Measurements from ENCODE around the gene LZTS2. TPM values are rescaled to one million over a fixed set of nuclear protein-coding genes. Genes with fewer than 3 reads are reported as not detected.

Gene LZTS2
- polyA plus RNA-seq, 2 of the 4 experiments (the other 2 are of a cell fraction), result 13.8 to 35.5 TPM

DNA sequence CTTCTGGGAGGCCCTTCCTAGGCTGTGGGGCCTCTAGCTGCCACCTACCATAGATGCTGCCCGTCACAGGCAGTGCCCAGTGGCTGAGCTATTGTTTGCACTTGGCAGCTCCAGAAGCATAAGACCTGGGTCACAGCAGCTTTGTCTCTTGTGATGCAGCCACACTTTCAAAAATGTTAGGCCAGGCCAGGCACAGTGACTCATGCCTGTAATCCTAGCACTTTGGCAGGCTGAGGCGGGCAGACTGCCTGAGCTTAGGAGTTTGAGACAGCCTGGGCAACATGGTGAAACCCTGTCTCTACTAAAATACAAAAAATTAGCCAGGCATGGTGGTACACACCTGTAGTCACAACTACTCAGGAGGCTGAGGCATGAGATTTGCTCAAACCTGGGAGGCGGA is 52.7 kb downstream of the LZTS2 start:
- POLR2A ChIA-PET, result interaction anchor here (0.9 to 3.6 kb wide), 4 partner anchors 9 to 20 kb away, joined by 3 to 14 read pairs (median 8); partner anchors contain the start of gene KAZALD1
- Histone ChIP-seq H3K9me3 (no peaks in the 10 kb centered on the region), H3K4me2 (peak overlapping the region; percentile 46), H3K4me1 (peaks cover 24% of the 10 kb centered on the region), H3K4me3 (no peak overlapping the region), H3K27ac (peak overlapping the region; percentile 8 to 66; a peak in 5 of 6 replicates)
- FAIRE-seq, result no peak
- 55% methylated on average over 3 of the region's 3 CpGs for WGBS (ENCODE audit: missing lambda C conversion rate)
- CTCF ChIA-PET, result interaction anchor here (0.6 to 65.1 kb wide), 7 partner anchors 9 to 686 kb away, joined by 3 to 2364 read pairs (median 18); partner anchors contain the start of genes KAZALD1, LZTS2, PDZD7 and SFXN3
- ATAC-seq, result peak; percentile 20 to 30; a peak in 3 of 6 replicates
- TF ChIP-seq MAFK (IDR thresholded peaks at IDR 0.05; ENCODE audit: partially characterized antibody) (no peak), POLR2AphosphoS2 (conservative IDR thresholded peaks at IDR 0.05; ENCODE audit: low read length) (no peak), EHMT2 (IDR thresholded peaks at IDR 0.05; ENCODE audit: low read depth) (no peak), RCOR1 (IDR thresholded peaks at IDR 0.05; ENCODE audit: low read depth, low read length) (no peak)
- DNase-seq (ENCODE audit: low read depth in 1 of 2, low spot score in 1 of 2), result peak in 1 of 2 experiments; percentile 35

DNA sequence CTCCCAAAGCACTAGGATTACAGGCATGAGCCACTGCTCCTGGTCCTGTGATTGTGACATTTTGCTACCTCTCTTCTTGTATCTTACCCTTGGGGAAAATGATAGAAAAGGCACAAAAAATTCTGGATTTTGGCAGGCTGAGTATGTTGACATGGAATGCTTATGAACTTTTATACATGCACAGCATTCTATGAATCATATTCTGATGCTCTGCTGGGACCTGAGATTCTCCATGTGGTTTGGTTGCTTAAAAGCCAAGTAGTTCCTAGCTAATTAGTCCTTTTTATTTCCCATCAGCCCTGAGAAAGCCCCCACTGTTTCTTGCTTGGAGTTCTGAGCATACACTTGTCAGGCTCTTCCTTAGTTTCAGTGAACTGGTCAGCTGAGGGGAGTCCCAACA is 53.9 kb downstream of the LZTS2 start:
- ChIA-PET CTCF (interaction anchor here (1.1 to 65.1 kb wide), 5 partner anchors 11 to 108 kb away, joined by 3 to 2364 read pairs (median 22); partner anchors contain the start of genes KAZALD1, PDZD7 and SFXN3), POLR2A (no interaction called here)
- no peak overlapping the region for H3K4me3 ChIP-seq
- no peaks in the 10 kb centered on the region for H3K9me3 ChIP-seq
- TF ChIP-seq KDM1A (IDR thresholded peaks at IDR 0.05; ENCODE audit: low read depth) (no peak), GATA3 (IDR thresholded peaks at IDR 0.05; ENCODE audit: borderline replicate concordance) (no peak), ZC3H11A (IDR thresholded peaks at IDR 0.05) (no peak), CHD2 (IDR thresholded peaks at IDR 0.05; ENCODE audit: low read length, partially characterized antibody) (no peak), HOXB13 (CRISPR knock-in tag; IDR thresholded peaks at IDR 0.05; ENCODE audit: low read depth) (no peak), ZNF302 (CRISPR knock-in tag; IDR thresholded peaks at IDR 0.05) (no peak), MAFK (IDR thresholded peaks at IDR 0.05; ENCODE audit: partially characterized antibody) (no peak), EP300 (IDR thresholded peaks at IDR 0.05) (no peak), RNF2 (IDR thresholded peaks at IDR 0.05; ENCODE audit: borderline replicate concordance, low read depth) (no peak)
- TF ChIP-seq, protein P1, sequence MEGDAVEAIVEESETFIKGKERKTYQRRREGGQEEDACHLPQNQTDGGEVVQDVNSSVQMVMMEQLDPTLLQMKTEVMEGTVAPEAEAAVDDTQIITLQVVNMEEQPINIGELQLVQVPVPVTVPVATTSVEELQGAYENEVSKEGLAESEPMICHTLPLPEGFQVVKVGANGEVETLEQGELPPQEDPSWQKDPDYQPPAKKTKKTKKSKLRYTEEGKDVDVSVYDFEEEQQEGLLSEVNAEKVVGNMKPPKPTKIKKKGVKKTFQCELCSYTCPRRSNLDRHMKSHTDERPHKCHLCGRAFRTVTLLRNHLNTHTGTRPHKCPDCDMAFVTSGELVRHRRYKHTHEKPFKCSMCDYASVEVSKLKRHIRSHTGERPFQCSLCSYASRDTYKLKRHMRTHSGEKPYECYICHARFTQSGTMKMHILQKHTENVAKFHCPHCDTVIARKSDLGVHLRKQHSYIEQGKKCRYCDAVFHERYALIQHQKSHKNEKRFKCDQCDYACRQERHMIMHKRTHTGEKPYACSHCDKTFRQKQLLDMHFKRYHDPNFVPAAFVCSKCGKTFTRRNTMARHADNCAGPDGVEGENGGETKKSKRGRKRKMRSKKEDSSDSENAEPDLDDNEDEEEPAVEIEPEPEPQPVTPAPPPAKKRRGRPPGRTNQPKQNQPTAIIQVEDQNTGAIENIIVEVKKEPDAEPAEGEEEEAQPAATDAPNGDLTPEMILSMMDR (IDR thresholded peaks at IDR 0.05), result no peak
- TF ChIP-seq, protein P2, sequence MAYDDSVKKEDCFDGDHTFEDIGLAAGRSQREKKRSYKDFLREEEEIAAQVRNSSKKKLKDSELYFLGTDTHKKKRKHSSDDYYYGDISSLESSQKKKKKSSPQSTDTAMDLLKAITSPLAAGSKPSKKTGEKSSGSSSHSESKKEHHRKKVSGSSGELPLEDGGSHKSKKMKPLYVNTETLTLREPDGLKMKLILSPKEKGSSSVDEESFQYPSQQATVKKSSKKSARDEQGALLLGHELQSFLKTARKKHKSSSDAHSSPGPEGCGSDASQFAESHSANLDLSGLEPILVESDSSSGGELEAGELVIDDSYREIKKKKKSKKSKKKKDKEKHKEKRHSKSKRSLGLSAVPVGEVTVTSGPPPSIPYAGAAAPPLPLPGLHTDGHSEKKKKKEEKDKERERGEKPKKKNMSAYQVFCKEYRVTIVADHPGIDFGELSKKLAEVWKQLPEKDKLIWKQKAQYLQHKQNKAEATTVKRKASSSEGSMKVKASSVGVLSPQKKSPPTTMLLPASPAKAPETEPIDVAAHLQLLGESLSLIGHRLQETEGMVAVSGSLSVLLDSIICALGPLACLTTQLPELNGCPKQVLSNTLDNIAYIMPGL (CRISPR knock-in tag; IDR thresholded peaks at IDR 0.05; ENCODE audit: borderline replicate concordance), result no peak
- TF ChIP-seq, protein P3, sequence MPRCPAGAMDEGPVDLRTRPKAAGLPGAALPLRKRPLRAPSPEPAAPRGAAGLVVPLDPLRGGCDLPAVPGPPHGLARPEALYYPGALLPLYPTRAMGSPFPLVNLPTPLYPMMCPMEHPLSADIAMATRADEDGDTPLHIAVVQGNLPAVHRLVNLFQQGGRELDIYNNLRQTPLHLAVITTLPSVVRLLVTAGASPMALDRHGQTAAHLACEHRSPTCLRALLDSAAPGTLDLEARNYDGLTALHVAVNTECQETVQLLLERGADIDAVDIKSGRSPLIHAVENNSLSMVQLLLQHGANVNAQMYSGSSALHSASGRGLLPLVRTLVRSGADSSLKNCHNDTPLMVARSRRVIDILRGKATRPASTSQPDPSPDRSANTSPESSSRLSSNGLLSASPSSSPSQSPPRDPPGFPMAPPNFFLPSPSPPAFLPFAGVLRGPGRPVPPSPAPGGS (IDR thresholded peaks at IDR 0.05), result no peak
- TF ChIP-seq, protein P4, sequence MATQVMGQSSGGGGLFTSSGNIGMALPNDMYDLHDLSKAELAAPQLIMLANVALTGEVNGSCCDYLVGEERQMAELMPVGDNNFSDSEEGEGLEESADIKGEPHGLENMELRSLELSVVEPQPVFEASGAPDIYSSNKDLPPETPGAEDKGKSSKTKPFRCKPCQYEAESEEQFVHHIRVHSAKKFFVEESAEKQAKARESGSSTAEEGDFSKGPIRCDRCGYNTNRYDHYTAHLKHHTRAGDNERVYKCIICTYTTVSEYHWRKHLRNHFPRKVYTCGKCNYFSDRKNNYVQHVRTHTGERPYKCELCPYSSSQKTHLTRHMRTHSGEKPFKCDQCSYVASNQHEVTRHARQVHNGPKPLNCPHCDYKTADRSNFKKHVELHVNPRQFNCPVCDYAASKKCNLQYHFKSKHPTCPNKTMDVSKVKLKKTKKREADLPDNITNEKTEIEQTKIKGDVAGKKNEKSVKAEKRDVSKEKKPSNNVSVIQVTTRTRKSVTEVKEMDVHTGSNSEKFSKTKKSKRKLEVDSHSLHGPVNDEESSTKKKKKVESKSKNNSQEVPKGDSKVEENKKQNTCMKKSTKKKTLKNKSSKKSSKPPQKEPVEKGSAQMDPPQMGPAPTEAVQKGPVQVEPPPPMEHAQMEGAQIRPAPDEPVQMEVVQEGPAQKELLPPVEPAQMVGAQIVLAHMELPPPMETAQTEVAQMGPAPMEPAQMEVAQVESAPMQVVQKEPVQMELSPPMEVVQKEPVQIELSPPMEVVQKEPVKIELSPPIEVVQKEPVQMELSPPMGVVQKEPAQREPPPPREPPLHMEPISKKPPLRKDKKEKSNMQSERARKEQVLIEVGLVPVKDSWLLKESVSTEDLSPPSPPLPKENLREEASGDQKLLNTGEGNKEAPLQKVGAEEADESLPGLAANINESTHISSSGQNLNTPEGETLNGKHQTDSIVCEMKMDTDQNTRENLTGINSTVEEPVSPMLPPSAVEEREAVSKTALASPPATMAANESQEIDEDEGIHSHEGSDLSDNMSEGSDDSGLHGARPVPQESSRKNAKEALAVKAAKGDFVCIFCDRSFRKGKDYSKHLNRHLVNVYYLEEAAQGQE (IDR thresholded peaks at IDR 0.05), result no peak
- no peak for DNase-seq (ENCODE audit: low read depth in 1 of 2, low spot score in 1 of 2)
- FAIRE-seq, result no peak
- no peak overlapping the region for H3K27ac ChIP-seq
- no peak for ATAC-seq
- H3K4me2 ChIP-seq, result no peak overlapping the region
- H3K4me1 ChIP-seq, result peaks cover 24% of the 10 kb centered on the region

All from A549 (cell line).